Stomach (tissue), 9 donors: ENCODE data around the gene HHIPL1. TPM values are rescaled to one million over a fixed set of nuclear protein-coding genes. Genes with fewer than 3 reads are reported as not detected.

Source experiments
- DNase-seq, 2 donors: peaks; one replicate each; pipeline versions ENCODE4 v3.0.0 to v3.0.0-alpha.2; 2013 to 2019
- H3K27ac ChIP-seq, 5 donors: fragments of 200-600 bp in 4 of 5; sonication (generic) in 4 of 5; one replicate each; pipeline ENCODE4 v1.5.1; 2013 to 2019; ENCODE audit warnings: mild to moderate bottlenecking in 1 of 5, moderate library complexity in 1 of 5
- H3K27me3 ChIP-seq, 3 donors: fragments of 200-600 bp; sonication (generic); one replicate each; pipeline ENCODE4 v1.5.1; 2017 to 2019; ENCODE audit warnings: mixed run types in 1 of 3
- H3K36me3 ChIP-seq, 4 donors: fragments of 200-600 bp; sonication (generic); 1 replicate in 3 of 4; 2 replicates in 1 of 4; pipeline ENCODE4 v1.5.1; 2016 to 2019
- H3K4me1 ChIP-seq, 4 donors: fragments of 200-600 bp; sonication (generic); one replicate each; pipeline ENCODE4 v1.5.1; 2016 to 2019
- H3K4me3 ChIP-seq, 4 donors: fragments of 200-600 bp; sonication (generic) in 3 of 4; one replicate each; pipeline ENCODE4 v1.5.1; 2016 to 2019; ENCODE audit warnings: mild to moderate bottlenecking in 1 of 4
- H3K9me3 ChIP-seq, 4 donors: fragments of 200-600 bp; sonication (generic); one replicate each; pipeline ENCODE4 v1.5.1; 2016 to 2019
- CTCF ChIP-seq, 7 experiments: fragments of 450-650 bp in 4 of 7; fragments of 200-600 bp in 3 of 7; sonication (generic) in 3 of 7; IDR thresholded peaks; one replicate each; pipeline ENCODE4 v1.5.1; 2016 to 2019; ENCODE audit warnings: antibody characterized with exemption in 7 of 7, control low read depth in 2 of 7, mild to moderate bottlenecking in 1 of 7
- EP300 ChIP-seq: sonication (generic); formaldehyde crosslinking; IDR thresholded peaks from one replicate; pipeline ENCODE4 v1.6.1; 2017; ENCODE audit warnings: antibody characterized with exemption
- POLR2A ChIP-seq, 4 donors: fragments of 450-650 bp; IDR thresholded peaks; one replicate each; pipeline ENCODE4 v1.6.1; 2016; ENCODE audit warnings: antibody characterized with exemption in 4 of 4, control low read depth in 2 of 4, mild to moderate bottlenecking in 1 of 4, moderate library complexity in 1 of 4
- POLR2AphosphoS5 ChIP-seq, 3 donors: sonication (generic); formaldehyde crosslinking; IDR thresholded peaks; one replicate each; pipeline ENCODE4 v1.6.1; 2016; ENCODE audit warnings: antibody characterized with exemption in 3 of 3
- WGBS, 5 donors: extraction: QIAGEN DNeasy Blood & Tissue Kit in 3 of 5; methylation state at CpG; one replicate each; pipeline versions ENCODE4 v1.1.5 to v1.1.7; 2013 to 2018; 5-methylcytosine and 5-hydroxymethylcytosine counted together
- intact Hi-C: fragments of 100-400 bp; cut with DNase I; formaldehyde crosslinking; loops from one replicate; pipeline ENCODE4 v1.15.1; 2023; ENCODE audit warnings: low total_unique reads
- polyA plus RNA-seq, 3 donors: library from polyadenylated mRNA; stranded (reverse); fragments of 200-250 nt; gene quantifications; one replicate each; pipeline ENCODE4 v1.2.3, GENCODE V29; 2013
- total RNA-seq, 5 donors: library from RNA; depleted of rRNA; stranded (reverse); fragments of >200 nt; gene quantifications; one replicate each; pipeline versions ENCODE4 v1.1.0 to v1.2.3, GENCODE V29; 2014 to 2016
- donor health status: healthy with polysubstance abuse.
- donor health status: Bipolar disorder and iron deficiency.
- donor health status: healthy.

HHIPL1 gene
- total and polyA plus RNA-seq, 8 donors, result 0.15 to 2.0 (median 0.68) TPM; not detected in 1

GRCh38 chr14:99654235-99654985 is 9.5 kb downstream of the HHIPL1 start:
- no peak for TF ChIP-seq CTCF (IDR thresholded peaks at IDR 0.05)
- no peak for TF ChIP-seq POLR2A (IDR thresholded peaks at IDR 0.05)
- TF ChIP-seq POLR2AphosphoS5 (IDR thresholded peaks at IDR 0.05), result no peak
- no peak for TF ChIP-seq EP300
- Histone ChIP-seq H3K9me3 (no peaks in the 10 kb centered on the region), H3K4me3 (no peak overlapping the region), H3K27ac (no peak overlapping the region), H3K27me3 (peaks cover 0 to 27% (median 9%) of the 10 kb centered on the region in 3 donors), H3K4me1 (peaks cover 0 to 11% (median 4%) of the 10 kb centered on the region in 4 donors), H3K36me3 (peaks cover 0 to 4% (median 0%) of the 10 kb centered on the region in 4 donors)
- intact Hi-C loops, result no loop called here
- WGBS, 5 donors, result 17 to 27% (median 24%) methylated on average over 7 of the region's 7 CpGs
- DNase-seq, result peak; percentile 71 to 85

DNA sequence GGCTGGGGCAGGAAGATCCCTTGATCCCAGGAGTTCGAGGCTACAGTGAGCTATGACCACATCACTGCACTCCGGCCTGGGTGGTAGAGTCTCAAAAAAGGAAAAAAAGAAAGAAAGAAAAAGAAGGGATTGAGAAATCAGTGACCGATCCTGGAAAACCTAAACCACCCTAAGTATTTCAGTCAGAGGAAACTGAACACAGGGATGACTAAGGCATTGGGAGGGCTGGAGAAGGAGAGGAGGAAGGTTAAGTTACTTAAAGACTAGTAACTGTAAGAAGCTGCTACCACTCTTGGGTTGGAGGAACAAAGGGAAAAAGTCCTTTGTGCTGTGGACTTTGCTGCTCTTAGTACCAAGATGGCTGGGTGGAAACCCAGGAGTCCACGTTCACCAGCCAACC is 10.6 kb downstream of the HHIPL1 start:
- H3K9me3 ChIP-seq, result no peaks in the 10 kb centered on the region
- 88 to 94% (median 91%) methylated on average over 4 of the region's 4 CpGs for WGBS, 5 donors
- no peak overlapping the region for H3K27ac ChIP-seq
- peaks cover 0 to 20% (median 9%) of the 10 kb centered on the region in 4 donors for H3K4me1 ChIP-seq
- DNase-seq, result no peak
- no peak overlapping the region for H3K4me3 ChIP-seq
- peaks cover 0 to 4% (median 0%) of the 10 kb centered on the region in 4 donors for H3K36me3 ChIP-seq
- H3K27me3 ChIP-seq, result peaks cover 0 to 38% (median 20%) of the 10 kb centered on the region in 3 donors
- no peak for TF ChIP-seq EP300
- TF ChIP-seq POLR2A (IDR thresholded peaks at IDR 0.05), result no peak
- no peak for TF ChIP-seq CTCF (IDR thresholded peaks at IDR 0.05)
- TF ChIP-seq POLR2AphosphoS5 (IDR thresholded peaks at IDR 0.05), result no peak
- intact Hi-C loops, result no loop called here

GRCh38 chr14:99656171-99656570 is 11.2 kb downstream of the HHIPL1 start:
- peaks cover 0 to 4% (median 0%) of the 10 kb centered on the region in 4 donors for H3K36me3 ChIP-seq
- 74 to 90% (median 85%) methylated on average over 5 of the region's 5 CpGs for WGBS, 5 donors
- no peak overlapping the region for H3K4me3 ChIP-seq
- H3K4me1 ChIP-seq, result peaks cover 0 to 20% (median 9%) of the 10 kb centered on the region in 4 donors
- DNase-seq, result no peak
- intact Hi-C loops, result no loop called here
- H3K9me3 ChIP-seq, result no peaks in the 10 kb centered on the region
- no peak overlapping the region for H3K27ac ChIP-seq
- peaks cover 0 to 44% (median 24%) of the 10 kb centered on the region in 3 donors for H3K27me3 ChIP-seq
- no peak for TF ChIP-seq CTCF (IDR thresholded peaks at IDR 0.05)
- TF ChIP-seq POLR2AphosphoS5 (IDR thresholded peaks at IDR 0.05), result no peak
- no peak for TF ChIP-seq POLR2A (IDR thresholded peaks at IDR 0.05)
- TF ChIP-seq EP300, result no peak

DNA sequence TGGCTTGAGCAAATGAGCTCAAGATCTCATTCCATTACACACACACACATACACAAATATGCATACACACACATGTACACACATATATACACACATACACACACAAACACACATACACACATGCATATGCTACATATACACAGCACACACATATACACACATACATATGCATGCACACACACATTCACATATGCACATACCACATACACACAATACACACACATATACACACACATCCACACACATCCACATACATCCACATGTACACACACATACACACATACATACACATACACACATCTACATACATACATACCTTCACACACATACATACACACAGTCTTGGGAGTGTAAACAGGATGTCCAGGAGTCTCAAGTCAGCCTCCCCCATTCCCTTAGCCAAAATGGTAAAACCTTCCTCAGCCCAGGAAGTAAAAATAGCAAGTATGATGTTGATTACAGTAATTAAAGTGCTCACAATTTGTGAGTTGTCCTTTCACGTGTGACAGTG is 12.8 kb downstream of the HHIPL1 start:
- H3K27me3 ChIP-seq, result peaks cover 0 to 59% (median 24%) of the 10 kb centered on the region in 3 donors
- intact Hi-C loops, result no loop called here
- TF ChIP-seq EP300 (no peak), POLR2A (IDR thresholded peaks at IDR 0.05) (no peak), POLR2AphosphoS5 (IDR thresholded peaks at IDR 0.05) (no peak), CTCF (IDR thresholded peaks at IDR 0.05) (no peak)
- no peak for DNase-seq
- H3K27ac ChIP-seq, result no peak overlapping the region
- peaks cover 0 to 20% (median 9%) of the 10 kb centered on the region in 4 donors for H3K4me1 ChIP-seq
- peaks cover 0 to under 1% (median 0%) of the 10 kb centered on the region in 4 donors for H3K36me3 ChIP-seq
- H3K9me3 ChIP-seq, result no peaks in the 10 kb centered on the region
- no peak overlapping the region for H3K4me3 ChIP-seq
- 52 to 83% (median 53%) methylated on average over 1 of the region's 1 CpG for WGBS, 5 donors
